H1 (cell line): ENCODE measurements around the gene MACF1. TPM values are rescaled to one million over a fixed set of nuclear protein-coding genes. Genes with fewer than 3 reads are reported as not detected.

Experiments
- CTCF ChIA-PET: fragments of 300-600 bp; sonication (Branson Sonifier 250); formaldehyde crosslinking; loops from one replicate; lab custom pipeline; 2021; ENCODE audit not compliant: partially characterized antibody; lab: Charles Lee
- POLR2A ChIA-PET: fragments of 300-600 bp; sonication (Branson Sonifier 250); formaldehyde crosslinking; loops from one replicate; lab custom pipeline; 2021; ENCODE audit warnings: inconsistent platforms; ENCODE audit not compliant: partially characterized antibody; lab: Charles Lee
- DNase-seq, 2 experiments: peaks; one replicate each; pipeline versions ENCODE4 v3.0.0 to v3.0.0-alpha.2; 2010 to 2022; ENCODE audit warnings: low spot score in 2 of 2, low read depth in 1 of 2, mixed read lengths in 1 of 2
- FAIRE-seq: peaks from 2 replicates; lab custom pipeline; 2011; peaks lifted over from hg19 to GRCh38; lab: Jason Lieb, UNC
- H2AFZ ChIP-seq: 2 replicates; pipeline ENCODE4 v1.8.1; 2012; ENCODE audit warnings: low read length, inconsistent platforms
- H2AK5ac ChIP-seq: 2 replicates; pipeline ENCODE4 v1.6.1; 2013; ENCODE audit warnings: low read depth, low read length
- H2BK120ac ChIP-seq: replicated peaks from 2 replicates; pipeline ENCODE3; 2013; ENCODE audit warnings: low read depth, low read length, inconsistent platforms
- H2BK12ac ChIP-seq: 2 replicates; pipeline ENCODE4 v1.6.1; 2013; ENCODE audit warnings: low read depth, low read length
- H2BK15ac ChIP-seq: 2 replicates; pipeline ENCODE4 v1.6.1; 2013; ENCODE audit warnings: low read length
- H2BK20ac ChIP-seq: 2 replicates; pipeline ENCODE4 v1.6.1; 2013; ENCODE audit warnings: low read length
- H2BK5ac ChIP-seq: 2 replicates; pipeline ENCODE4 v1.6.1; 2013; ENCODE audit warnings: low read depth, low read length
- H3K14ac ChIP-seq: 2 replicates; pipeline ENCODE4 v1.6.1; 2013; ENCODE audit warnings: inconsistent platforms; ENCODE audit not compliant: insufficient read length
- H3K18ac ChIP-seq: 2 replicates; pipeline ENCODE4 v1.6.1; 2013; ENCODE audit warnings: low read length; ENCODE audit errors: extremely low read depth
- H3K23ac ChIP-seq: 2 replicates; pipeline ENCODE4 v1.6.1; 2013; ENCODE audit warnings: inconsistent platforms; ENCODE audit not compliant: insufficient read length
- H3K23me2 ChIP-seq: 2 replicates; pipeline ENCODE4 v1.6.1; 2013; ENCODE audit warnings: low read depth, low read length
- H3K27ac ChIP-seq: 2 replicates; pipeline ENCODE4 v1.6.1; 2011; ENCODE audit warnings: low read depth, low read length, inconsistent platforms
- H3K27me3 ChIP-seq, 4 experiments: replicated peaks in 1 of 4; 1 replicate in 1 of 4; 2 replicates in 3 of 4; pipeline versions ENCODE4 v1.6.1 to v1.8.1; 2011 to 2013; ENCODE audit warnings: low read length in 3 of 4, mild to moderate bottlenecking in 3 of 4, inconsistent platforms in 2 of 4, mixed read lengths in 2 of 4, moderate library complexity in 1 of 4; ENCODE audit not compliant: control insufficient read depth in 3 of 4, insufficient read depth in 3 of 4; ENCODE audit errors: extremely low read depth in 1 of 4
- H3K36me3 ChIP-seq, 4 experiments: 2 replicates each; pipeline versions ENCODE4 v1.6.1 to v1.8.1; 2011 to 2013; ENCODE audit warnings: mild to moderate bottlenecking in 4 of 4, low read length in 3 of 4, moderate library complexity in 2 of 4, control low read depth in 1 of 4, inconsistent platforms in 1 of 4; ENCODE audit not compliant: insufficient read depth in 4 of 4, control insufficient read depth in 2 of 4
- H3K4ac ChIP-seq: replicated peaks from 2 replicates; pipeline ENCODE3; 2013; ENCODE audit warnings: low read length, low read depth, mixed read lengths, inconsistent platforms; ENCODE audit not compliant: insufficient read length
- H3K4me1 ChIP-seq, 4 experiments: replicated peaks in 1 of 4; 1 replicate in 1 of 4; 2 replicates in 3 of 4; pipeline versions ENCODE4 v1.6.1 to v1.8.1; 2011 to 2013; ENCODE audit warnings: low read length in 3 of 4, inconsistent platforms in 2 of 4, mixed read lengths in 1 of 4; ENCODE audit not compliant: insufficient read depth in 4 of 4, control insufficient read depth in 3 of 4
- H3K4me2 ChIP-seq, 2 experiments: 2 replicates each; pipeline versions ENCODE4 v1.6.1 to v1.8.1; 2011 to 2013; ENCODE audit warnings: low read depth in 2 of 2, low read length in 2 of 2, control low read depth in 1 of 2, inconsistent platforms in 1 of 2, mild to moderate bottlenecking in 1 of 2; ENCODE audit not compliant: insufficient read depth in 1 of 2
- H3K4me3 ChIP-seq, 4 experiments: fragments of 200-600, 300-600 bp in 1 of 4; sonication (generic), shearing (Covaris generic), sonication (Bioruptor Twin) in 1 of 4; 2 replicates each; pipeline versions ENCODE4 v1.5.1 to v1.8.1; 2011 to 2016; ENCODE audit warnings: low read length in 4 of 4, low read depth in 3 of 4, control low read depth in 2 of 4, inconsistent platforms in 2 of 4, mild to moderate bottlenecking in 2 of 4, mixed read lengths in 1 of 4, moderate library complexity in 1 of 4; ENCODE audit not compliant: insufficient read depth in 2 of 4; ENCODE audit errors: extremely low read depth in 1 of 4
- H3K56ac ChIP-seq: replicated peaks from 2 replicates; pipeline ENCODE3; 2013; ENCODE audit warnings: low read depth, mild to moderate bottlenecking, mixed read lengths, low read length, inconsistent platforms; ENCODE audit not compliant: insufficient read length
- H3K79me1 ChIP-seq: 2 replicates; pipeline ENCODE4 v1.6.1; 2013; ENCODE audit warnings: low read depth, low read length, control low read depth
- H3K79me2 ChIP-seq, 2 experiments: 2 replicates each; pipeline versions ENCODE4 v1.6.1 to v1.8.1; 2012 to 2013; ENCODE audit warnings: low read length in 2 of 2, mild to moderate bottlenecking in 2 of 2, inconsistent platforms in 1 of 2; ENCODE audit not compliant: insufficient read depth in 2 of 2, control insufficient read depth in 1 of 2
- H3K9ac ChIP-seq, 4 experiments: replicated peaks in 1 of 4; 1 replicate in 1 of 4; 2 replicates in 3 of 4; pipeline versions ENCODE4 v1.6.1 to v1.8.1; 2011 to 2013; ENCODE audit warnings: low read depth in 3 of 4, low read length in 3 of 4, control low read depth in 2 of 4, mild to moderate bottlenecking in 2 of 4, moderate library complexity in 2 of 4, inconsistent platforms in 1 of 4; ENCODE audit errors: extremely low read depth in 1 of 4
- H3K9me3 ChIP-seq, 2 experiments: 2 replicates each; pipeline versions ENCODE4 v1.6.1 to v1.8.1; 2012 to 2013; ENCODE audit warnings: mild to moderate bottlenecking in 2 of 2, moderate library complexity in 2 of 2, control low read depth in 1 of 2, inconsistent platforms in 1 of 2, low read depth in 1 of 2, low read length in 1 of 2, mixed read lengths in 1 of 2; ENCODE audit not compliant: insufficient read depth in 2 of 2
- H4K20me1 ChIP-seq, 2 experiments: replicated peaks in 1 of 2; 2 replicates each; pipeline versions ENCODE3 to v1.8.1; 2011 to 2013; ENCODE audit warnings: inconsistent platforms in 2 of 2, low read length in 2 of 2, mild to moderate bottlenecking in 1 of 2; ENCODE audit not compliant: insufficient read depth in 2 of 2, control insufficient read depth in 1 of 2
- H4K5ac ChIP-seq: 2 replicates; pipeline ENCODE4 v1.6.1; 2013; ENCODE audit warnings: low read length, low read depth, mixed read lengths, inconsistent platforms; ENCODE audit not compliant: insufficient read length
- H4K8ac ChIP-seq: 2 replicates; pipeline ENCODE4 v1.8.0; 2013; ENCODE audit warnings: mild to moderate bottlenecking, moderate library complexity, low read length, inconsistent platforms; ENCODE audit not compliant: insufficient read depth; ENCODE audit errors: extremely low read depth
- H4K91ac ChIP-seq: replicated peaks from 2 replicates; pipeline ENCODE3; 2013; ENCODE audit warnings: low read length, mixed read lengths, inconsistent platforms; ENCODE audit not compliant: insufficient read length
- CHD2 ChIP-seq: IDR thresholded peaks from 2 replicates; pipeline ENCODE4 v1.6.1; 2012; ENCODE audit warnings: low read length, improper control_type of control experiment
- HDAC2 ChIP-seq, 2 experiments: fragments of 300-600 bp in 1 of 2; sonication (generic) in 1 of 2; IDR thresholded peaks; 2 replicates each; pipeline ENCODE4 v1.6.1; 2011 to 2012; ENCODE audit warnings: low read depth in 2 of 2, low read length in 2 of 2, mild to moderate bottlenecking in 2 of 2, moderate library complexity in 2 of 2, borderline replicate concordance in 1 of 2, inconsistent platforms in 1 of 2
- NANOG ChIP-seq: IDR thresholded peaks from 2 replicates; pipeline ENCODE4 v1.6.1; 2011; ENCODE audit warnings: low read length, low read depth, mild to moderate bottlenecking, inconsistent platforms; ENCODE audit not compliant: insufficient read depth, poor library complexity, severe bottlenecking
- RNF2 ChIP-seq: fragments of 200-900, 300-1000 bp; sonication (generic); IDR thresholded peaks from 2 replicates; pipeline ENCODE4 v1.7.1; 2016; ENCODE audit warnings: borderline replicate concordance, low read depth, mild to moderate bottlenecking, antibody characterized with exemption, low read length; ENCODE audit not compliant: poor library complexity, severe bottlenecking; ENCODE audit errors: missing control alignments
- SUZ12 ChIP-seq: fragments of 200-600 bp; sonication (generic); IDR thresholded peaks from 2 replicates; pipeline ENCODE4 v1.6.1; 2012; ENCODE audit warnings: mild to moderate bottlenecking, inconsistent platforms, low read length, moderate library complexity, mixed read lengths
- TBP ChIP-seq: IDR thresholded peaks from 2 replicates; pipeline ENCODE4 v1.6.1; 2011; ENCODE audit warnings: low read depth, low read length, improper control_type of control experiment
- WGBS, 2 experiments: shearing (Covaris generic) in 1 of 2; methylation state at CpG; one replicate each; pipeline versions ENCODE4 v1.1.6 to v1.1.7; 2013 to 2015; ENCODE audit warnings: low lambda C conversion rate in 2 of 2, mixed read lengths in 2 of 2, inconsistent platforms in 1 of 2, low coverage in 1 of 2, missing lambda C conversion rate in 1 of 2; ENCODE audit not compliant: insufficient replicate concordance in 2 of 2, insufficient coverage in 1 of 2, insufficient read length in 1 of 2; ENCODE audit errors: extremely low coverage in 1 of 2, missing lambda C conversion rate in 1 of 2; 5-methylcytosine and 5-hydroxymethylcytosine counted together
- polyA plus RNA-seq, 7 experiments: library from polyadenylated mRNA; depleted of rRNA in 3 of 7; stranded (reverse) in 5 of 7; unstranded in 2 of 7; fragments of >200 nt in 5 of 7; fragments of 200-250 nt in 2 of 7; gene quantifications; 1 replicate in 5 of 7; 2 replicates in 1 of 7; 4 replicates in 1 of 7; pipeline versions ENCODE4 v1.2.1 to v1.2.3, GENCODE V29; 2011 to 2013; ENCODE audit warnings: missing spikeins in 2 of 7, mixed read lengths in 2 of 7
- total RNA-seq: library from RNA; stranded (reverse); fragmentation: NEBNext Ultra II Directional; extraction: Animal tissue kit (Norgen Biotek cat#: 25700); gene quantifications from 2 replicates; pipeline ENCODE4 v1.2.1, GENCODE V29; 2021
- TF ChIP-seq, protein P1 (sequence below): IDR thresholded peaks from 2 replicates; pipeline ENCODE4 v1.6.1; 2011; ENCODE audit warnings: low read length, improper control_type of control experiment

MACF1 gene
- total and polyA plus RNA-seq, 2 of the 8 experiments (the other 6 are each of a cell fraction or from before 2014, with no cell fraction given) = 59.8 to 285 TPM

DNA sequence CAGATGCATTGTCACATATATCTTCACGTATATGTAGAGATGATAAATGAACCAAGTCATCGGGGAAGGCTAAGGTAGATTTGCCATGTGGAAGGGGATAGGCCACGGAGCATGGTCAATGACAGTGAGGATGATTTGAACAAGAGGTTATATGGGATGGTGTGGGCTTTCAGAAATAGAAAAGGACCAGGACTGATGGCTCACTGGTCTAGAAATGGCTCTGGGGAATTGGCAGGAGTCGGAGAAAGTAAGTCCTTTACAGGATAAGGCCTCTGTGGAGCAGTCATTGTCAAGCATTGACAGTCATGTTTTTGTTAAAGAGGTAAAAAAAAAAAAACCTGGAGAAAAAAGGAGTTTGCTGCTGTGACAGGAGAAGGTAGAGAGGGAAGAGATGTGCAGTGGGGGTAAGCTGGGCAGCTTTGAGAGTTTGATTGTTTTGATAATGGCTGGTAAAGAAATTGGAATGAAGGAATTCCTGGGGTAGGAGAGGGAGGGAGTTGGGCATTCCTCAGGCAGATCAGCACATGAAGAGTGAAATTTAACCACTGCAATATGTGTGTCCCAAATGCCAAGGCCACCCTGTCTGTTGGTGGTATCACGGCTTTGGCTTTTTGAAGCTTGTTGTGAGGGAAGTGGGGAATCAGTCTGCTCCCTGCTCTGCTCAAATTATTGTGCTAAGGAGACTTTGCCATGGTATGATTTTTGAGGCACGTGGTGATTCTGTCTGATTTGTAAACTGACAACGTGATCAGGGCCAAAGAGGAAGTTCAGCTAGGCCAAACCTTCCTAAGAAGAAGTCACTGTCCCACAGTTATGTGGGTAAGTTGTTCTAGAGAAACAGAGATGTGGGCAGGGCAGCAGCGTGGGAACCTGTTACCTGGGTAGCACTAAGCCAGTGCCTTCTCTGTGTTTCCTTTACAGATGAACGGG lies 26.0 kb downstream of the MACF1 start:
- Histone ChIP-seq H2BK5ac (peak overlapping the region; percentile 82), H4K5ac (no peak overlapping the region), H4K91ac (no peak overlapping the region), H3K4me1 (peaks cover 6 to 22% (median 17%) of the 10 kb centered on the region in 4 experiments), H3K27me3 (no peaks in the 10 kb centered on the region), H3K23me2 (peaks cover 3% of the 10 kb centered on the region; the same call in 1 of the 2 replicates), H3K4me2 (peak overlapping the region; percentile 58 to 83), H3K4me3 (peak overlapping the region in 1 of 4 experiments; percentile 26; a peak in 2 of 8 replicates), H3K27ac (peak overlapping the region; percentile 76; the same call in 1 of the 2 replicates), H2BK20ac (peak overlapping the region; percentile 16; the same call in 1 of the 2 replicates), H4K20me1 (no peaks in the 10 kb centered on the region), H3K56ac (no peak overlapping the region), H4K8ac (no peak overlapping the region), H3K9ac (peak overlapping the region in 1 of 4 experiments; percentile 27; a peak in 2 of 7 replicates), H3K4ac (no peak overlapping the region), H3K23ac (no peak overlapping the region), H3K9me3 (peaks cover 0 to 7% of the 10 kb centered on the region in 2 experiments; a peak in 1 of 4 replicates), H3K14ac (no peak overlapping the region), H3K79me2 (peaks cover 0 to 55% of the 10 kb centered on the region in 2 experiments; a peak in 2 of 4 replicates), H3K36me3 (peaks cover 0 to 6% (median 1%) of the 10 kb centered on the region in 4 experiments; a peak in 4 of 8 replicates), H2AFZ (no peak overlapping the region), H2BK12ac (peak overlapping the region; percentile 96), H2AK5ac (peak overlapping the region; percentile 69), H3K18ac (peak overlapping the region; percentile 80; the same call in 1 of the 2 replicates), H2BK120ac (no peak overlapping the region), H3K79me1 (no peaks in the 10 kb centered on the region; the same call in 1 of the 2 replicates), H2BK15ac (peak overlapping the region; percentile 24; the same call in 1 of the 2 replicates)
- 48% methylated on average over 9 of the region's 9 CpGs; no CpG with 5 or more reads in 1 of the 2 experiments for WGBS, 2 experiments
- CTCF ChIA-PET = interaction anchor here (0.6 to 1.6 kb wide), 8 partner anchors 14 to 108 kb away, joined by 3 to 8 read pairs (median 3); partner anchors contain the start of gene MACF1
- FAIRE-seq = peak; percentile 85
- POLR2A ChIA-PET = interaction anchor here (0.7 to 1.4 kb wide), 8 partner anchors 9 to 39 kb away, joined by 3 to 6 read pairs (median 3); partner anchors contain the start of gene MACF1
- peak in 1 of 2 experiments; percentile 36 for DNase-seq
- TF ChIP-seq CHD2 = no peak
- TF ChIP-seq, protein P1, sequence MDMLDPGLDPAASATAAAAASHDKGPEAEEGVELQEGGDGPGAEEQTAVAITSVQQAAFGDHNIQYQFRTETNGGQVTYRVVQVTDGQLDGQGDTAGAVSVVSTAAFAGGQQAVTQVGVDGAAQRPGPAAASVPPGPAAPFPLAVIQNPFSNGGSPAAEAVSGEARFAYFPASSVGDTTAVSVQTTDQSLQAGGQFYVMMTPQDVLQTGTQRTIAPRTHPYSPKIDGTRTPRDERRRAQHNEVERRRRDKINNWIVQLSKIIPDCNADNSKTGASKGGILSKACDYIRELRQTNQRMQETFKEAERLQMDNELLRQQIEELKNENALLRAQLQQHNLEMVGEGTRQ = no peak; the same call in 1 of the 2 replicates
- TF ChIP-seq TBP = no peak
- no peak for TF ChIP-seq SUZ12
- TF ChIP-seq RNF2 = no peak
- TF ChIP-seq HDAC2 (IDR thresholded peaks at IDR 0.05; ENCODE audit: borderline replicate concordance in 1 of 2, low read depth in 2 of 2, low read length in 2 of 2) = peak in 1 of 2 experiments; percentile 72; a peak in 1 of 4 replicates
- TF ChIP-seq NANOG = peak; percentile 59
